ENCODE measurements around the gene ACY1. TPM values are rescaled to one million over a fixed set of nuclear protein-coding genes. Genes with fewer than 3 reads are reported as not detected.

The ACY1 gene
- total and polyA plus RNA-seq, 4 experiments from 2014 or later, result 7.7 to 14.9 (median 9.9) TPM

DNA sequence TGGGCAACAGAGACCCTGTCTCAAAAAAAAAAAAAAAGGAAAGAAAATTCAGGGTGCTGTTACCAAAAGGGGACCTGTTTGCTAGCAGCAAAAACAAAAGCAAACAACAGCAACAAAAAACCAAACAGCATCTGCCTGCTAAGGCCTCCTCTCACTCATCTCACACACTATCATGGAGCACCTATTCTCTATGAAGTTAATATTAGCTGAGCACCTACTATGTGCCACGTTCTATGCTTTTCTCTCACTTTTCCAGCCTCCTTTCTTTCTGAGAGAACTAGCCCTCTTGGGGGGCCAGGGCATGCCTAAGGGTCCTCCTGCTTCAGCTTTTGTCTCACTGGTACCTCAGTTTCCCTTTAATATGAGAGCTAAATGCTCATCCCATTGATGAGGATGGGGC is 28.6 kb upstream of the ACY1 start:
- Mint-ChIP-seq H3K27ac (no peak overlapping the region), H3K27me3 (peaks cover 5 to 12% of the 10 kb centered on the region in 2 donors), H3K9me3 (no peaks in the 10 kb centered on the region), H3K36me3 (peaks cover 3 to 5% of the 10 kb centered on the region in 2 donors), H3K4me3 (peak overlapping the region in 1 of 8 donors; percentile 10), H3K4me1 (peaks cover 0 to 8% (median 4%) of the 10 kb centered on the region in 4 donors)
- H3K27me3 ChIP-seq (ENCODE audit: insufficient read depth, low read length), result peaks cover 8% of the 10 kb centered on the region
- H3K4me3 ChIP-seq (ENCODE audit: low read length in 2 of 2), result no peak overlapping the region
- peaks cover 15% of the 10 kb centered on the region for H3K4me1 ChIP-seq (ENCODE audit: insufficient read depth, low read length)
- intact Hi-C loops (cut with micrococcal nuclease), result no loop called here
- no peaks in the 10 kb centered on the region for H3K9me3 ChIP-seq (ENCODE audit: control insufficient read depth in 1 of 2, low read length in 2 of 2)
- ChIA-PET POLR2A (ENCODE audit: partially characterized antibody) (interaction anchor here (0.7 to 1.5 kb wide), 3 partner anchors 12 to 33 kb away, joined by 3 to 4 read pairs (median 3); partner anchors contain the start of gene ABHD14A), CTCF (ENCODE audit: partially characterized antibody) (no interaction called here)
- no peaks in the 10 kb centered on the region for H3K36me3 ChIP-seq (ENCODE audit: insufficient read depth, low read length)
- H3K27ac ChIP-seq (ENCODE audit: low read depth, low read length), result no peak overlapping the region
- DNase-seq, result no peak

DNA sequence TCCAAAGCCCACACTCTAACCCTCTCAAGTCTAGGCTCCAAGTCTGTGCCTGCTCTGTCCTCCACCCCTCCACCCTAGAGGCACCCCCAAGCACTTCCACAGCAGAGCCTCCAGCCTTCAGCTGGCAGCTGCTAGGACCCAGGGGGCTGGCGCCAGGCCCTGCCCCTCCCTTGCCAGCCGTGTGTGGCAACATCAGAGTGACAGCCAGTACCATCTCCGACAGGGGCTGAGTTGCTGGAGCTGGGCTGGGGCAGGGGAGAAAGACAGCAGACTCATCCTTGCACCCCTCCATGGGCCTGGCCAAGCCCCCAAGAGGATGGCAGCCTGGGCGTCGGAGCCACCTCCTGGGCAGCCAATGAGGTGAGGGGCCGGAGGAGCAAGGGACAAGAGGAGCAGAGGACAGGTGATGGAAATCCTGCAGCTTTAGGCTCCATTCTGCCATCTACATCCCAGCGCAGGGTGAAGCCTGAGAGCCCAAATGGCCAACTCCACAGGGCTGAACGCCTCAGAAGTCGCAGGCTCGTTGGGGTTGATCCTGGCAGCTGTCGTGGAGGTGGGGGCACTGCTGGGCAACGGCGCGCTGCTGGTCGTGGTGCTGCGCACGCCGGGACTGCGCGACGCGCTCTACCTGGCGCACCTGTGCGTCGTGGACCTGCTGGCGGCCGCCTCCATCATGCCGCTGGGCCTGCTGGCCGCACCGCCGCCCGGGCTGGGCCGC is 28.0 kb upstream of the ACY1 start, which contains the start of gene GPR62:
GPR62 (plus strand) TSS at position 207 of the 718 bp plus-strand sequence; CDS start at position 479, 272 bp downstream.
- Histone ChIP-seq H3K9me3 (ENCODE audit: control insufficient read depth in 1 of 2, low read length in 2 of 2) (no peaks in the 10 kb centered on the region), H3K27me3 (ENCODE audit: insufficient read depth, low read length) (peaks cover 8% of the 10 kb centered on the region), H3K27ac (ENCODE audit: low read depth, low read length) (no peak within 1 kb of the TSS), H3K4me3 (ENCODE audit: low read length in 2 of 2) (no peak within 1 kb of the TSS), H3K4me1 (ENCODE audit: insufficient read depth, low read length) (peaks cover 15% of the 10 kb centered on the region), H3K36me3 (ENCODE audit: insufficient read depth, low read length) (no peaks in the 10 kb centered on the region)
- peaks cover 4 to 11% of the 10 kb centered on the region in 2 donors for H3K36me3 Mint-ChIP-seq
- ChIA-PET CTCF (ENCODE audit: partially characterized antibody) (no interaction called here), POLR2A (ENCODE audit: partially characterized antibody) (no interaction called here)
- H3K4me3 Mint-ChIP-seq, result peak within 1 kb of the TSS in 7 of 8 donors; percentile 10 to 68 (median 38)
- no peak within 1 kb of the TSS for H3K27ac Mint-ChIP-seq
- peaks cover 5 to 12% of the 10 kb centered on the region in 2 donors for H3K27me3 Mint-ChIP-seq
- intact Hi-C loops (cut with micrococcal nuclease), result no loop called here
- no peak for DNase-seq
- peaks cover 0 to 8% (median 4%) of the 10 kb centered on the region in 4 donors for H3K4me1 Mint-ChIP-seq
- H3K9me3 Mint-ChIP-seq, result no peaks in the 10 kb centered on the region

DNA sequence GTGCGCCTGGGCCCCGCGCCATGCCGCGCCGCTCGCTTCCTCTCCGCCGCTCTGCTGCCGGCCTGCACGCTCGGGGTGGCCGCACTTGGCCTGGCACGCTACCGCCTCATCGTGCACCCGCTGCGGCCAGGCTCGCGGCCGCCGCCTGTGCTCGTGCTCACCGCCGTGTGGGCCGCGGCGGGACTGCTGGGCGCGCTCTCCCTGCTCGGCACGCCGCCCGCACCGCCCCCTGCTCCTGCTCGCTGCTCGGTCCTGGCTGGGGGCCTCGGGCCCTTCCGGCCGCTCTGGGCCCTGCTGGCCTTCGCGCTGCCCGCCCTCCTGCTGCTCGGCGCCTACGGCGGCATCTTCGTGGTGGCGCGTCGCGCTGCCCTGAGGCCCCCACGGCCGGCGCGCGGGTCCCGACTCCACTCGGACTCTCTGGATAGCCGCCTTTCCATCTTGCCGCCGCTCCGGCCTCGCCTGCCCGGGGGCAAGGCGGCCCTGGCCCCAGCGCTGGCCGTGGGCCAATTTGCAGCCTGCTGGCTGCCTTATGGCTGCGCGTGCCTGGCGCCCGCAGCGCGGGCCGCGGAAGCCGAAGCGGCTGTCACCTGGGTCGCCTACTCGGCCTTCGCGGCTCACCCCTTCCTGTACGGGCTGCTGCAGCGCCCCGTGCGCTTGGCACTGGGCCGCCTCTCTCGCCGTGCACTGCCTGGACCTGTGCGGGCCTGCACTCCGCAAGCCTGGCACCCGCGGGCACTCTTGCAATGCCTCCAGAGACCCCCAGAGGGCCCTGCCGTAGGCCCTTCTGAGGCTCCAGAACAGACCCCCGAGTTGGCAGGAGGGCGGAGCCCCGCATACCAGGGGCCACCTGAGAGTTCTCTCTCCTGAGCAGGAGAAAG is 27.2 kb upstream of the ACY1 start:
- ChIA-PET CTCF (ENCODE audit: partially characterized antibody) (no interaction called here), POLR2A (ENCODE audit: partially characterized antibody) (interaction anchor here (2.3 kb wide), 1 partner anchor 18 kb away, joined by 9 read pairs; the partner anchor contains the start of genes ABHD14A and ABHD14B)
- peak in 1 of 5 donors; percentile 26 for DNase-seq
- peaks cover 0 to 8% (median 4%) of the 10 kb centered on the region in 4 donors for H3K4me1 Mint-ChIP-seq
- Histone ChIP-seq H3K27me3 (ENCODE audit: insufficient read depth, low read length) (peaks cover 8% of the 10 kb centered on the region), H3K4me1 (ENCODE audit: insufficient read depth, low read length) (peaks cover 15% of the 10 kb centered on the region), H3K4me3 (ENCODE audit: low read length in 2 of 2) (no peak overlapping the region), H3K27ac (ENCODE audit: low read depth, low read length) (no peak overlapping the region), H3K36me3 (ENCODE audit: insufficient read depth, low read length) (no peaks in the 10 kb centered on the region), H3K9me3 (ENCODE audit: control insufficient read depth in 1 of 2, low read length in 2 of 2) (no peaks in the 10 kb centered on the region)
- H3K27ac Mint-ChIP-seq, result no peak overlapping the region
- peaks cover 6 to 15% of the 10 kb centered on the region in 2 donors for H3K36me3 Mint-ChIP-seq
- peak overlapping the region; percentile 24 to 67 (median 42) for H3K4me3 Mint-ChIP-seq
- H3K9me3 Mint-ChIP-seq, result no peaks in the 10 kb centered on the region
- peaks cover 5 to 12% of the 10 kb centered on the region in 2 donors for H3K27me3 Mint-ChIP-seq
- intact Hi-C loops (cut with micrococcal nuclease), result loop anchor here (1.0 to 2.0 kb wide), 2 partner anchors 13 to 18 kb away; partner anchors contain the start of genes ABHD14B and PARP3

DNA sequence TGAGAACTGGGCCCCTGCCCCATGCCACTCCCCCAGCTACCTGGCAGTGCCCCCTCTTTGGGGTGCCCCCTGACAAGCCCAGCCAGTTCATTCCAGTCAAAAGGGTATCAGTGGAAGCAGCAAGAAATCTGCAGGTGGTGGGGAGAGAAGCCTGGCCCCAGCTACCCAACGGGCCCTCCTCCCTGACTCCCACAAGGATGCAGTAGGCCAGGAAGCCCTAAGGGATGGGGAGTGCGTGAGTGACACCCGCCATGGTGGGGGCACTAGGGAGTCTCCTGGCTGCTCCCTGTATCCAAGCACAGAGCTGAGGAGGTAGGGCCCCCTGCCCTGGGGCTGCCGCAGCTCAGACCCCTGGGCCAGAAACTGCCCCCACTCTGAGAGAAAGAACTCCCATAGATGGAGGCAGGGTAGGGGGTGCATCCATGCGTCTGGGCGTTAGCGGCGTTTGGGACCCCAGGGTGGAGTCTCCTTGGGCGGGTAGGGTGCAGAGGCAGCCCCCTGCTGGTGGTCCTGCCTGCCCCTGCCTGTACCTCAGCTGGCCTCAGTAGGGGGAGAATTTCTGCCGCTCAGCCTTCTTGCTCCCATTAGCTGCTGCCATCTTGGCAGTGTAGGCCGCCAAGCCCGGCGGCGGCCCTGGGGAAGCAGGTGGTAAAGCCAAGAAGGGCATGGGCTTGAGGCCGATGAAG is 25.7 kb upstream of the ACY1 start:
- H3K36me3 Mint-ChIP-seq, result peaks cover 6 to 15% of the 10 kb centered on the region in 2 donors
- H3K27ac Mint-ChIP-seq, result no peak overlapping the region
- POLR2A ChIA-PET (ENCODE audit: partially characterized antibody), result interaction anchor here (1.8 to 2.3 kb wide), 2 partner anchors 10 to 16 kb away, joined by 5 to 9 read pairs; partner anchors contain the start of genes ABHD14A, ABHD14B and PCBP4
- CTCF ChIA-PET (ENCODE audit: partially characterized antibody), result interaction anchor here (1.4 kb wide), 1 partner anchor 16 kb away, joined by 8 read pairs; the partner anchor contains the start of gene ABHD14B
- DNase-seq, result no peak
- H3K4me3 Mint-ChIP-seq, result no peak overlapping the region
- Histone ChIP-seq H3K4me3 (ENCODE audit: low read length in 2 of 2) (no peak overlapping the region), H3K27ac (ENCODE audit: low read depth, low read length) (no peak overlapping the region), H3K36me3 (ENCODE audit: insufficient read depth, low read length) (no peaks in the 10 kb centered on the region), H3K4me1 (ENCODE audit: insufficient read depth, low read length) (peaks cover 15% of the 10 kb centered on the region), H3K27me3 (ENCODE audit: insufficient read depth, low read length) (peaks cover 8% of the 10 kb centered on the region), H3K9me3 (ENCODE audit: control insufficient read depth in 1 of 2, low read length in 2 of 2) (no peaks in the 10 kb centered on the region)
- no peaks in the 10 kb centered on the region for H3K9me3 Mint-ChIP-seq
- peaks cover 0 to 8% (median 4%) of the 10 kb centered on the region in 4 donors for H3K4me1 Mint-ChIP-seq
- intact Hi-C loops (cut with micrococcal nuclease), result loop anchor here (2.0 kb wide), 1 partner anchor 15 kb away; the partner anchor contains the start of gene PARP3
- peaks cover 5 to 12% of the 10 kb centered on the region in 2 donors for H3K27me3 Mint-ChIP-seq

DNA sequence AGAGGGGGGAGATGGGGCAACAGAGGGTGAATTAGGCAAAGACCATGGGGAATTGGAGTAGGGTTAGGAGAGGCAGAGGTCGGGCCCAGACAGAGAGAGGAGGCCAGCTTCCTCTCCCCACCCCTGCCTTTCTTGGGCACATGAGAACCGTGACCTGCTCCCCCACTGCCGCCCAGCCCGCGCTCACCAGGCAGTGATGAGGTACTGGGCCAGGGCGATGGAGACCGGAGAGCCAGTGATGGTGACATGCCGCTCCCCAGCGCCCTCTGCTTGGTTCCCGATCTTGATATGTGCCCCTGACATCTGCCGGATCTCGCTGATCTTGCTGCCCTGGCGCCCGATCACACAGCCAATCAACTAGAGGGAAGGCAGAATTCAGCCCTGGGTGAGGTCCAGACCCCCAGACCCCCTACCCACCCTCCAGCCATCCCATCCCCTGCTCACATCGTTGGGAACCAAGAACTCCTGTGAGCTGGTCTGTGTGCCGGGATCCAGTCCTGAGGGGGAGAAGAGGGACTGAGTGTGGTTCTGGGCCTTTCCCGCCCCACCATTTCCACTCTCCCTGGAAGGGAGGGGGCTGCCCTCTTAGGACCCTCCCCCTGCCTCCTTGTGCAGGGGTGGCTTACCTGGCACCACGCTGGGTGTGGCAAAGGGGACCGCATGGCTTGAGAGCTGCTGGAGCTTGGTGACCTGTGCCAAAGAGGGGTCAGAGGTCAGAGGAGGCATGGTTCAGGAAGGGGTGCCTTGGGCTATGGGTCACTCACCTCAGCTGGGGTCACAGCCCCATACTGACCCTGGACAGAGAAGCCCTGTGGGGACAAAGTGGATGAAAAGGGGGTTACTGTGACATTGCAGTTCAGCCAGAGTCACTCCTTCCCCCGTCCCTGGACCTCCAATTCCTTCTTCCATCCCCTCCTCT is 24.5 kb upstream of the ACY1 start:
- H3K27ac ChIP-seq (ENCODE audit: low read depth, low read length), result no peak overlapping the region
- no peak for DNase-seq
- Mint-ChIP-seq H3K27me3 (peaks cover 2 to 8% of the 10 kb centered on the region in 2 donors), H3K4me1 (peaks cover 0 to 6% (median 4%) of the 10 kb centered on the region in 4 donors), H3K9me3 (no peaks in the 10 kb centered on the region), H3K4me3 (no peak overlapping the region), H3K36me3 (peaks cover 6 to 15% of the 10 kb centered on the region in 2 donors), H3K27ac (no peak overlapping the region)
- ChIA-PET POLR2A (ENCODE audit: partially characterized antibody) (interaction anchor here (1.8 to 2.3 kb wide), 2 partner anchors 9 to 15 kb away, joined by 5 to 9 read pairs; partner anchors contain the start of genes ABHD14A, ABHD14B and PCBP4), CTCF (ENCODE audit: partially characterized antibody) (interaction anchor here (0.7 kb wide), 1 partner anchor 1417 kb away, joined by 3 read pairs; no protein-coding TSS in a partner anchor)
- H3K4me3 ChIP-seq (ENCODE audit: low read length in 2 of 2), result no peak overlapping the region
- no peaks in the 10 kb centered on the region for H3K9me3 ChIP-seq (ENCODE audit: control insufficient read depth in 1 of 2, low read length in 2 of 2)
- peaks cover 8% of the 10 kb centered on the region for H3K27me3 ChIP-seq (ENCODE audit: insufficient read depth, low read length)
- intact Hi-C loops (cut with micrococcal nuclease), result no loop called here
- H3K4me1 ChIP-seq (ENCODE audit: insufficient read depth, low read length), result peaks cover 15% of the 10 kb centered on the region
- no peaks in the 10 kb centered on the region for H3K36me3 ChIP-seq (ENCODE audit: insufficient read depth, low read length)

DNA sequence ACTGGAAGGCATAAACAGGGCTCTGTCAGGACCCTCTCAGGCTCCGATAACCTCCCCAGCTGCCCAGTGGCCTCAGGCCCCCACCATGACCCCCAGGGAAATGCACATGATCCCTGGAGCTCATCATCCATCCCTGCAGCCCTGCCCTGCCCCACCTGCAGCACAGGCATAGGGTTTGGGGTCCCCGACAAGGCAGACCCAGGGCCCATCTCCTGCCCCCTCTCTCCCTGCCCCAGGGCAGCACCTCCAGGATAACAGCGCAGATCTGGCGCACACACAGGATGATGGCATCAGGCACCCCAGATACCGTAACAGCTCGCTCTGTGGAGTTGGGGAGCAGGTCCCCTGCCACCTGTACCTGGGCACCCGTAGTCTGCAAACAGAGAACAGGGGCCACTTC is 23.7 kb upstream of the ACY1 start:
- intact Hi-C loops (cut with micrococcal nuclease), result no loop called here
- ChIA-PET CTCF (ENCODE audit: partially characterized antibody) (no interaction called here), POLR2A (ENCODE audit: partially characterized antibody) (no interaction called here)
- H3K9me3 ChIP-seq (ENCODE audit: control insufficient read depth in 1 of 2, low read length in 2 of 2), result no peaks in the 10 kb centered on the region
- H3K36me3 ChIP-seq (ENCODE audit: insufficient read depth, low read length), result no peaks in the 10 kb centered on the region
- Mint-ChIP-seq H3K27me3 (peaks cover 2% of the 10 kb centered on the region in 2 donors), H3K36me3 (peaks cover 6 to 15% of the 10 kb centered on the region in 2 donors), H3K4me3 (no peak overlapping the region), H3K27ac (no peak overlapping the region), H3K9me3 (no peaks in the 10 kb centered on the region), H3K4me1 (peaks cover 0 to 6% (median 1%) of the 10 kb centered on the region in 4 donors)
- H3K27me3 ChIP-seq (ENCODE audit: insufficient read depth, low read length), result peaks cover 8% of the 10 kb centered on the region
- peaks cover 15% of the 10 kb centered on the region for H3K4me1 ChIP-seq (ENCODE audit: insufficient read depth, low read length)
- no peak overlapping the region for H3K4me3 ChIP-seq (ENCODE audit: low read length in 2 of 2)
- no peak overlapping the region for H3K27ac ChIP-seq (ENCODE audit: low read depth, low read length)
- DNase-seq, result no peak

Data from CD4-positive, alpha-beta memory T cell (primary cell).